ENCODE measurements around the gene EP400. TPM values are rescaled to one million over a fixed set of nuclear protein-coding genes. Genes with fewer than 3 reads are reported as not detected.

The EP400 gene
- total RNA-seq, 1 donor from 2014 or later, result 41.4 TPM

DNA sequence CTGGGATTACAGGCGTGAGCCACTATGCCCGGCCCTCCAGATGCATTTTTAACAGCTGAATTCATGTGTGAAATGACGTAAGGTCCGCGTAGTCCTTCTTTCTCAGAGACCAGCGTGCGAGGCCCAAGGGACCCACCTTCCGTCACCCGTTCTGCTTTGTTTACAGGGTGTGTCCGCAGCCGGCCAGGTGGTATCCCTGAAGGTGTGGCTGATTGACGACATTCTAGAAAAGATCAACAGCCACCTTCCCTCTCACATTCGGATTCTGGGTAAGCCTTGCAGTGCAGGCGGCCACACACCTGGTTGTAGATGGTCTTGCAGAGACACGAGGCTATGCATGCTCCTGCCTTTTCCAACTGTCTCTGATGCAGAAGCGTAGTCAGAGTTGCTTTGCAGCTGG lies 10.7 kb upstream of the EP400 start:
- no peak overlapping the region for H3K4me3 ChIP-seq
- H3K4me1 ChIP-seq, result no peaks in the 10 kb centered on the region
- intact Hi-C loops (cut with DNase I), result no loop called here
- H3K27me3 ChIP-seq, result no peaks in the 10 kb centered on the region
- ATAC-seq, result no peak
- peaks cover 37% of the 10 kb centered on the region for H3K36me3 ChIP-seq
- DNase-seq, result no peak
- TF ChIP-seq, protein P1, sequence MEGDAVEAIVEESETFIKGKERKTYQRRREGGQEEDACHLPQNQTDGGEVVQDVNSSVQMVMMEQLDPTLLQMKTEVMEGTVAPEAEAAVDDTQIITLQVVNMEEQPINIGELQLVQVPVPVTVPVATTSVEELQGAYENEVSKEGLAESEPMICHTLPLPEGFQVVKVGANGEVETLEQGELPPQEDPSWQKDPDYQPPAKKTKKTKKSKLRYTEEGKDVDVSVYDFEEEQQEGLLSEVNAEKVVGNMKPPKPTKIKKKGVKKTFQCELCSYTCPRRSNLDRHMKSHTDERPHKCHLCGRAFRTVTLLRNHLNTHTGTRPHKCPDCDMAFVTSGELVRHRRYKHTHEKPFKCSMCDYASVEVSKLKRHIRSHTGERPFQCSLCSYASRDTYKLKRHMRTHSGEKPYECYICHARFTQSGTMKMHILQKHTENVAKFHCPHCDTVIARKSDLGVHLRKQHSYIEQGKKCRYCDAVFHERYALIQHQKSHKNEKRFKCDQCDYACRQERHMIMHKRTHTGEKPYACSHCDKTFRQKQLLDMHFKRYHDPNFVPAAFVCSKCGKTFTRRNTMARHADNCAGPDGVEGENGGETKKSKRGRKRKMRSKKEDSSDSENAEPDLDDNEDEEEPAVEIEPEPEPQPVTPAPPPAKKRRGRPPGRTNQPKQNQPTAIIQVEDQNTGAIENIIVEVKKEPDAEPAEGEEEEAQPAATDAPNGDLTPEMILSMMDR (IDR thresholded peaks at IDR 0.05), result no peak
- H3K9me3 ChIP-seq, result no peaks in the 10 kb centered on the region
- H3K27ac ChIP-seq, result no peak overlapping the region

- TF ChIP-seq, protein P1 (IDR thresholded peaks at IDR 0.05), result no peak
- Histone ChIP-seq H3K27me3 (no peaks in the 10 kb centered on the region), H3K36me3 (peaks cover 27% of the 10 kb centered on the region), H3K9me3 (no peaks in the 10 kb centered on the region), H3K4me1 (no peaks in the 10 kb centered on the region), H3K27ac (no peak overlapping the region), H3K4me3 (no peak overlapping the region)
- DNase-seq (peak; percentile 10), ATAC-seq (no peak)
- intact Hi-C loops (cut with DNase I), result loop anchor here (5.0 kb wide), 1 partner anchor 43 kb away; no protein-coding TSS in a partner anchor
Measured at GRCh38 chr12:131940141-131940547, 9.6 kb upstream of the EP400 start.

- peak; percentile 57 for DNase-seq
Measured at GRCh38 chr12:131941116-131941986, 8.4 kb upstream of the EP400 start.

DNA sequence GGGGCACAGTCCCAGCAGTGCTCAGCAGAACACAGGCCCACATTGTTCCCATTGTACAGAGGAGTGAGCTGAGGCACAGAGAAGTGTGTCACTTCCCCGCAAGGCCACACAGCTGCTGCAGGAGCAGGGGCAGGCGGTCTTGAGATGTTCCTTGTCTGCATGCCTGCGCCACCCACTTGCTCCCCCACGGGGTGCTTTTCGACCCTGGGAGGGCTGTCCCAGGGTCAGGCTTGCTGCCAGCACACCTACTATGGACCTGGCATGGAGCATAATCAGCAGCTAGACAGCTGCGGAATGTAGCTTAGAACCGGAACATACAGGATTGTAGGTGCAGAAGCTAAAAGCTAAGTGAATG lies 7.8 kb upstream of the EP400 start:
- peaks cover 25% of the 10 kb centered on the region for H3K36me3 ChIP-seq
- no peaks in the 10 kb centered on the region for H3K4me1 ChIP-seq
- TF ChIP-seq, protein P1 (IDR thresholded peaks at IDR 0.05), result no peak
- no peak overlapping the region for H3K27ac ChIP-seq
- no peak overlapping the region for H3K4me3 ChIP-seq
- H3K9me3 ChIP-seq, result no peaks in the 10 kb centered on the region
- DNase-seq (peak; percentile 38), ATAC-seq (no peak)
- intact Hi-C loops (cut with DNase I), result loop anchor here (5.0 kb wide), 1 partner anchor 45 kb away; no protein-coding TSS in a partner anchor
- H3K27me3 ChIP-seq, result no peaks in the 10 kb centered on the region

More at GRCh38 chr12:131941116-131941986, 8.4 kb upstream of the EP400 start:
- intact Hi-C loops (cut with DNase I), result loop anchor here (5.0 kb wide), 1 partner anchor 44 kb away; no protein-coding TSS in a partner anchor
- Histone ChIP-seq H3K4me3 (no peak overlapping the region), H3K4me1 (no peaks in the 10 kb centered on the region), H3K9me3 (no peaks in the 10 kb centered on the region), H3K27me3 (no peaks in the 10 kb centered on the region), H3K36me3 (peaks cover 25% of the 10 kb centered on the region), H3K27ac (no peak overlapping the region)
- TF ChIP-seq, protein P1 (IDR thresholded peaks at IDR 0.05), result no peak
- ATAC-seq, result no peak

DNA sequence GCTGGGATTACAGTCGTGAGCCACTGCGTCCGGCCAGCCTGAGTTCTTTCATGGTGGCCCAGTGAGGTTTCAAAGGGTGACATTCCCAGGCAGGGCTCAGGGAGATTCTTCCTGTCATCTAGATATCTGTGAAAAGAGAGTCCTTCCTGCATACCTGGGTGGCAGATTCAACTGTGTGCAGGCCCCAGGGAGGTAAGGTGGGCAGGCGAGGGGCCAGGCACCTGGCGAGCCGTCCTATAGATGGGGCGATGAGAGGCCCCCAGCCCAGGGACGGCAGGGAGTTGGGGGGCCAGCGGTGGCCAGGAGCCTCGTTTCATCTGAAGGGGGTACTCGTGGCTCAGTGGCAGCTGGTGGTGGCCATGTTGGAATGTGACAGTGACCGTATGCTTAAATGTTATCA lies 7.1 kb upstream of the EP400 start:
- TF ChIP-seq, protein P1 (IDR thresholded peaks at IDR 0.05), result no peak
- Histone ChIP-seq H3K27ac (no peak overlapping the region), H3K4me1 (peaks cover 3% of the 10 kb centered on the region), H3K27me3 (no peaks in the 10 kb centered on the region), H3K9me3 (no peaks in the 10 kb centered on the region), H3K4me3 (no peak overlapping the region), H3K36me3 (peaks cover 25% of the 10 kb centered on the region)
- peak; percentile 47 for DNase-seq
- intact Hi-C loops (cut with DNase I), result loop anchor here (5.0 kb wide), 1 partner anchor 45 kb away; no protein-coding TSS in a partner anchor
- ATAC-seq, result no peak

All from upper lobe of right lung (tissue), 1 donor.